Measurements from ENCODE around the gene SIAH2. TPM values are rescaled to one million over a fixed set of nuclear protein-coding genes. Genes with fewer than 3 reads are reported as not detected.

Gene SIAH2
- total RNA-seq, 1 experiment from 2014 or later = 24.0 TPM

DNA sequence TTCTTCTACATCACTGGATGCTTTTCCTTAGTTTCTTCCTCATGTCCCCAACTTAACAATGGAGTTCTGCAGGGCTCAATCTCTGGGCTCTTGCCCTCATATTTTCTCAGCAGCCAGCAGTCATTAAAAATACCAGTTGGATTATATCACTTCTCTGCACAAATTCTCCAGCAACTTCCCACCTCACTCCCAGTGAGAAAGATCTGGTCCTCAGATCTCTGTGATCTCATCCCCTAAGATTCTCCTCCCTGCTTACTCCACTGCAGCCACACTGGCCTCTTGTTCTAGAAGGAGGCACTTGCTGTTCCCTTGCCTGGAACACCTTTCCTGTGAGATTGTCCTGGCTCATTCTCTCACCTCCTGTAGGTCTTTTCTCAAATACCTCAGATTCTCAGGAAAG, 65.3 kb downstream of the SIAH2 start:
- DNase-seq (ENCODE audit: low read depth, low spot score) (no peak), ATAC-seq (peak; percentile 66)
- ChIA-PET CTCF (no interaction called here), POLR2A (no interaction called here)
- intact Hi-C loops (cut with micrococcal nuclease; ENCODE audit: unreplicated experiment) (no loop called here), in situ Hi-C loops (cut with HindIII; ENCODE audit: low pct_unique_long_range_greater_than_20kb, low sequenced_read_pairs) (no loop called here)
- H3K27me3 ChIP-seq (ENCODE audit: control insufficient read depth, insufficient read depth, low read length) = no peaks in the 10 kb centered on the region
- no peak overlapping the region for H3K4me3 ChIP-seq (ENCODE audit: low read depth in 2 of 2, low read length in 2 of 2)
- H3K4me1 ChIP-seq (ENCODE audit: control insufficient read depth, insufficient read depth, low read length) = 0 out of 2 replicates have a peak, but pooled peaks cover 2% of the 10 kb centered on the region
- no peak overlapping the region for H3K27ac ChIP-seq (ENCODE audit: low read length)
- peaks cover 8% of the 10 kb centered on the region; the same call in 1 of the 2 replicates for H3K9me3 ChIP-seq (ENCODE audit: control insufficient read depth, insufficient read depth, low read depth, low read length)
- BruUV-seq (replicated peaks) = no TSS peak
- no peaks in the 10 kb centered on the region for H3K36me3 ChIP-seq (ENCODE audit: control insufficient read depth, insufficient read depth, low read length)
- TF ChIP-seq CTCF (IDR thresholded peaks at IDR 0.05) (no peak), POLR2AphosphoS5 (IDR thresholded peaks at IDR 0.05; ENCODE audit: low read depth, low read length) (no peak), TCF7L2 (IDR thresholded peaks at IDR 0.05; ENCODE audit: low read depth, low read length) (no peak), SIN3A (IDR thresholded peaks at IDR 0.05; ENCODE audit: borderline replicate concordance, insufficient read depth, low read depth, low read length) (no peak)
- TF ChIP-seq, protein P1, sequence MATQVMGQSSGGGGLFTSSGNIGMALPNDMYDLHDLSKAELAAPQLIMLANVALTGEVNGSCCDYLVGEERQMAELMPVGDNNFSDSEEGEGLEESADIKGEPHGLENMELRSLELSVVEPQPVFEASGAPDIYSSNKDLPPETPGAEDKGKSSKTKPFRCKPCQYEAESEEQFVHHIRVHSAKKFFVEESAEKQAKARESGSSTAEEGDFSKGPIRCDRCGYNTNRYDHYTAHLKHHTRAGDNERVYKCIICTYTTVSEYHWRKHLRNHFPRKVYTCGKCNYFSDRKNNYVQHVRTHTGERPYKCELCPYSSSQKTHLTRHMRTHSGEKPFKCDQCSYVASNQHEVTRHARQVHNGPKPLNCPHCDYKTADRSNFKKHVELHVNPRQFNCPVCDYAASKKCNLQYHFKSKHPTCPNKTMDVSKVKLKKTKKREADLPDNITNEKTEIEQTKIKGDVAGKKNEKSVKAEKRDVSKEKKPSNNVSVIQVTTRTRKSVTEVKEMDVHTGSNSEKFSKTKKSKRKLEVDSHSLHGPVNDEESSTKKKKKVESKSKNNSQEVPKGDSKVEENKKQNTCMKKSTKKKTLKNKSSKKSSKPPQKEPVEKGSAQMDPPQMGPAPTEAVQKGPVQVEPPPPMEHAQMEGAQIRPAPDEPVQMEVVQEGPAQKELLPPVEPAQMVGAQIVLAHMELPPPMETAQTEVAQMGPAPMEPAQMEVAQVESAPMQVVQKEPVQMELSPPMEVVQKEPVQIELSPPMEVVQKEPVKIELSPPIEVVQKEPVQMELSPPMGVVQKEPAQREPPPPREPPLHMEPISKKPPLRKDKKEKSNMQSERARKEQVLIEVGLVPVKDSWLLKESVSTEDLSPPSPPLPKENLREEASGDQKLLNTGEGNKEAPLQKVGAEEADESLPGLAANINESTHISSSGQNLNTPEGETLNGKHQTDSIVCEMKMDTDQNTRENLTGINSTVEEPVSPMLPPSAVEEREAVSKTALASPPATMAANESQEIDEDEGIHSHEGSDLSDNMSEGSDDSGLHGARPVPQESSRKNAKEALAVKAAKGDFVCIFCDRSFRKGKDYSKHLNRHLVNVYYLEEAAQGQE (IDR thresholded peaks at IDR 0.05; ENCODE audit: insufficient read depth in 1 of 2, low read depth in 2 of 2, low read length in 1 of 2) = no peak

- Histone ChIP-seq H3K4me1 (ENCODE audit: control insufficient read depth, insufficient read depth, low read length) (no peaks in the 10 kb centered on the region), H3K4me3 (ENCODE audit: low read depth in 2 of 2, low read length in 2 of 2) (no peak overlapping the region), H3K27ac (ENCODE audit: low read length) (no peak overlapping the region), H3K36me3 (ENCODE audit: control insufficient read depth, insufficient read depth, low read length) (no peaks in the 10 kb centered on the region), H3K27me3 (ENCODE audit: control insufficient read depth, insufficient read depth, low read length) (no peaks in the 10 kb centered on the region), H3K9me3 (ENCODE audit: control insufficient read depth, insufficient read depth, low read depth, low read length) (peaks cover 33% of the 10 kb centered on the region)
- ATAC-seq (no peak), DNase-seq (ENCODE audit: low read depth, low spot score) (no peak)
- intact Hi-C loops (cut with micrococcal nuclease; ENCODE audit: unreplicated experiment) = no loop called here
- TF ChIP-seq SIN3A (IDR thresholded peaks at IDR 0.05; ENCODE audit: borderline replicate concordance, insufficient read depth, low read depth, low read length) (no peak), CTCF (IDR thresholded peaks at IDR 0.05) (no peak), TCF7L2 (IDR thresholded peaks at IDR 0.05; ENCODE audit: low read depth, low read length) (no peak), POLR2AphosphoS5 (IDR thresholded peaks at IDR 0.05; ENCODE audit: low read depth, low read length) (no peak)
- TF ChIP-seq, protein P1 (IDR thresholded peaks at IDR 0.05; ENCODE audit: insufficient read depth in 1 of 2, low read depth in 2 of 2, low read length in 1 of 2) = no peak
- no TSS peak for BruUV-seq (replicated peaks)
- CTCF ChIA-PET = no interaction called here
- POLR2A ChIA-PET = no interaction called here
- in situ Hi-C loops (cut with HindIII; ENCODE audit: low pct_unique_long_range_greater_than_20kb, low sequenced_read_pairs) = no loop called here
These were observed 71.4 kb downstream of the SIAH2 start for GRCh38 chr3:150691414-150692040.
